ENCODE results near the gene OR52D1. TPM values are rescaled to one million over a fixed set of nuclear protein-coding genes. Genes with fewer than 3 reads are reported as not detected.

OR52D1 gene
- total RNA-seq, 1 experiment from 2014 or later, result not detected

- TF ChIP-seq EZH2 (IDR thresholded peaks at IDR 0.05; ENCODE audit: low read length, unreplicated experiment), result no peak
- no peak for TF ChIP-seq EZH2phosphoT487 (IDR thresholded peaks at IDR 0.05; ENCODE audit: borderline replicate concordance, low read length)
- TF ChIP-seq CTCF (conservative IDR thresholded peaks at IDR 0.05; ENCODE audit: low read depth, low read length), result no peak
- DNase-seq (no peak), ATAC-seq (no peak)
- H3K36me3 ChIP-seq (ENCODE audit: low read depth, low read length), result no peaks in the 10 kb centered on the region
- no peak overlapping the region for H3K9ac ChIP-seq (ENCODE audit: low read length)
- ChIA-PET POLR2A (ENCODE audit: unreplicated experiment) (no interaction called here), CTCF (no interaction called here)
- no peak overlapping the region for H2AFZ ChIP-seq (ENCODE audit: low read length)
- H3K4me2 ChIP-seq (ENCODE audit: low read length), result no peak overlapping the region
- no TSS peak for BruUV-seq (replicated peaks)
- H3K27ac ChIP-seq (ENCODE audit: low read length), result no peak overlapping the region
- no peaks in the 10 kb centered on the region for H4K20me1 ChIP-seq (ENCODE audit: low read length)
- H3K27me3 ChIP-seq (ENCODE audit: low read length), result peaks cover 20% of the 10 kb centered on the region
- intact Hi-C loops (cut with micrococcal nuclease), result no loop called here
- H3K4me3 ChIP-seq (ENCODE audit: low read length), result no peak overlapping the region
- no peaks in the 10 kb centered on the region for H3K9me2 ChIP-seq (replicated peaks; ENCODE audit: low read length)
- no peaks in the 10 kb centered on the region for H3K9me3 ChIP-seq (ENCODE audit: low read length)
- H3K4me1 ChIP-seq (ENCODE audit: insufficient read depth, low read length), result no peaks in the 10 kb centered on the region
- H3F3A ChIP-seq (ENCODE audit: low read length, unreplicated experiment), result no peaks in the 10 kb centered on the region
- H3K79me2 ChIP-seq (ENCODE audit: low read length), result no peaks in the 10 kb centered on the region
These were observed 45.6 kb downstream of the OR52D1 start for GRCh38 chr11:5534046-5534445.

- intact Hi-C loops (cut with micrococcal nuclease), result no loop called here
- BruUV-seq (replicated peaks), result no TSS peak
- TF ChIP-seq EZH2 (IDR thresholded peaks at IDR 0.05; ENCODE audit: low read length, unreplicated experiment) (no peak), CTCF (conservative IDR thresholded peaks at IDR 0.05; ENCODE audit: low read depth, low read length) (no peak), EZH2phosphoT487 (IDR thresholded peaks at IDR 0.05; ENCODE audit: borderline replicate concordance, low read length) (no peak)
- Histone ChIP-seq H3K9me2 (replicated peaks; ENCODE audit: low read length) (no peaks in the 10 kb centered on the region), H2AFZ (ENCODE audit: low read length) (no peak overlapping the region), H3K4me2 (ENCODE audit: low read length) (no peak overlapping the region), H3K36me3 (ENCODE audit: low read depth, low read length) (no peaks in the 10 kb centered on the region), H3K27me3 (ENCODE audit: low read length) (peaks cover 12% of the 10 kb centered on the region), H3K9ac (ENCODE audit: low read length) (no peak overlapping the region), H3K9me3 (ENCODE audit: low read length) (no peaks in the 10 kb centered on the region), H3K4me1 (ENCODE audit: insufficient read depth, low read length) (no peaks in the 10 kb centered on the region), H3K79me2 (ENCODE audit: low read length) (no peaks in the 10 kb centered on the region), H4K20me1 (ENCODE audit: low read length) (no peaks in the 10 kb centered on the region), H3K27ac (ENCODE audit: low read length) (no peak overlapping the region), H3K4me3 (ENCODE audit: low read length) (no peak overlapping the region), H3F3A (ENCODE audit: low read length, unreplicated experiment) (no peaks in the 10 kb centered on the region)
- ChIA-PET CTCF (no interaction called here), POLR2A (ENCODE audit: unreplicated experiment) (no interaction called here)
- no peak for ATAC-seq
- DNase-seq, result no peak
These were observed 48.0 kb downstream of the OR52D1 start for GRCh38 chr11:5536482-5536881.

Other genes with a start within 250 kb of the OR52D1 start
- not detected in 2 replicates for gene HBG1, start 238.8 kb upstream of the OR52D1 start, total RNA-seq (2014; rRNA removed)
- not detected in 2 replicates for gene HBG2, start 233.9 kb upstream of the OR52D1 start, total RNA-seq (2014; rRNA removed)
- gene HBE1, start 218.7 kb upstream of the OR52D1 start, total RNA-seq (2014; rRNA removed), result 0.35 and 0.62 TPM in 2 replicates
- gene OR51B4, start 186.7 kb upstream of the OR52D1 start, total RNA-seq (2014; rRNA removed), result 0.11 TPM in 1 of 2 replicates, not detected in the other
- gene OR51B2, start 164.4 kb upstream of the OR52D1 start, total RNA-seq (2014; rRNA removed), result 0.11 TPM in 1 of 2 replicates, not detected in the other
- 0.63 and 1.7 TPM in 2 replicates for gene OR51B5, start 145.2 kb upstream of the OR52D1 start, total RNA-seq (2014; rRNA removed)
- not detected in 2 replicates for gene OR51B6, start 137.2 kb upstream of the OR52D1 start, total RNA-seq (2014; rRNA removed)
- gene OR51M1, start 104.9 kb upstream of the OR52D1 start, total RNA-seq (2014; rRNA removed), result not detected in 2 replicates
- not detected in 2 replicates for gene OR51Q1, start 66.6 kb upstream of the OR52D1 start, total RNA-seq (2014; rRNA removed)
- not detected in 2 replicates for gene OR51I1, start 47.2 kb upstream of the OR52D1 start, total RNA-seq (2014; rRNA removed)
- not detected in 2 replicates for gene OR51I2, start 39.4 kb upstream of the OR52D1 start, total RNA-seq (2014; rRNA removed)
- not detected in 2 replicates for gene UBQLN3, start 21.3 kb downstream of the OR52D1 start, total RNA-seq (2014; rRNA removed)
- gene UBQLNL, start 28.0 kb downstream of the OR52D1 start, total RNA-seq (2014; rRNA removed), result not detected in 2 replicates
- gene OR52H1, start 59.9 kb downstream of the OR52D1 start, total RNA-seq (2014; rRNA removed), result not detected in 2 replicates
- gene OR52B6, start 92.2 kb downstream of the OR52D1 start, total RNA-seq (2014; rRNA removed), result not detected in 2 replicates
- gene TRIM6, start 108.0 kb downstream of the OR52D1 start, total RNA-seq (2014; rRNA removed), result 10.1 and 12.6 TPM in 2 replicates
- 1.3 and 1.6 TPM in 2 replicates for gene TRIM34, start 136.3 kb downstream of the OR52D1 start, total RNA-seq (2014; rRNA removed)
- gene TRIM5, start 196.4 kb downstream of the OR52D1 start, total RNA-seq (2014; rRNA removed), result 16.1 and 18.6 TPM in 2 replicates
- not detected in 2 replicates for gene TRIM22, start 201.1 kb downstream of the OR52D1 start, total RNA-seq (2014; rRNA removed)
- not detected in 2 replicates for gene OR56B1, start 247.8 kb downstream of the OR52D1 start, total RNA-seq (2014; rRNA removed)

Measured in PC-3 (cell line).